ENCODE measurements around the gene LPCAT2. TPM values are rescaled to one million over a fixed set of nuclear protein-coding genes. Genes with fewer than 3 reads are reported as not detected.

LPCAT2 gene
- total and polyA plus RNA-seq, 2 donors (not counting 3 experiments of a cell fraction or from before 2014, with no cell fraction given) = 64.5 to 72.9 TPM

GRCh38 chr16:55482056-55482455, 26.8 kb upstream of the LPCAT2 start:
- Histone ChIP-seq H3K79me2 (ENCODE audit: control insufficient read depth, insufficient read depth, low read length) (peaks cover 53% of the 10 kb centered on the region), H3K9me3 (replicated peaks; ENCODE audit: control insufficient read depth, insufficient read depth, low read length) (no peaks in the 10 kb centered on the region), H3K9ac (replicated peaks; ENCODE audit: extremely low read depth, insufficient read depth, low read length) (no peak overlapping the region), H3K4me3 (replicated peaks in 1 of 3; ENCODE audit: insufficient read depth in 1 of 3, low read depth in 1 of 3, low read length in 3 of 3) (no peak overlapping the region), H2AFZ (ENCODE audit: low read depth, low read length) (no peak overlapping the region), H3K4me2 (ENCODE audit: insufficient read depth, low read length) (peak overlapping the region; percentile 75), H4K20me1 (replicated peaks; ENCODE audit: control insufficient read depth, extremely low read depth, insufficient read depth, low read length) (peaks cover 4% of the 10 kb centered on the region), H3K27ac (ENCODE audit: insufficient read depth, low read depth, low read length) (no peak overlapping the region), H3K4me1 (ENCODE audit: control insufficient read depth, extremely low read depth, insufficient read depth, low read length) (peaks cover 24% of the 10 kb centered on the region), H3K9me1 (replicated peaks; ENCODE audit: control insufficient read depth, extremely low read depth, insufficient read depth, low read length) (no peaks in the 10 kb centered on the region), H3K27me3 (ENCODE audit: control insufficient read depth in 2 of 2, insufficient read depth in 2 of 2, low read length in 2 of 2) (no peaks in the 10 kb centered on the region), H3K36me3 (ENCODE audit: control insufficient read depth in 2 of 2, extremely low read depth in 1 of 2, insufficient read depth in 2 of 2, low read length in 2 of 2) (peaks cover 38 to 41% of the 10 kb centered on the region in 2 experiments)
- no peak for DNase-seq (ENCODE audit: low read depth, low spot score)
- dilution Hi-C loops (cut with MboI; ENCODE audit: extremely low pct_ligation_motif_present, low sequenced_read_pairs) (no loop called here), intact Hi-C loops (cut with micrococcal nuclease) (no loop called here)
- ChIA-PET POLR2A (no interaction called here), CTCF (no interaction called here)
- TF ChIP-seq GATA2 (IDR thresholded peaks at IDR 0.05; ENCODE audit: insufficient read depth, insufficient read length, low read depth, low read length) (no peak), EZH2 (IDR thresholded peaks at IDR 0.05; ENCODE audit: borderline replicate concordance, low read depth, low read length, severe bottlenecking) (no peak)
- FAIRE-seq = peak; percentile 46
- no TSS peak for BruUV-seq (replicated peaks)

- Histone ChIP-seq H3K9ac (replicated peaks; ENCODE audit: extremely low read depth, insufficient read depth, low read length) (no peak overlapping the region), H3K27ac (ENCODE audit: insufficient read depth, low read depth, low read length) (peak overlapping the region; percentile 63), H3K4me2 (ENCODE audit: insufficient read depth, low read length) (no peak overlapping the region), H3K9me3 (replicated peaks; ENCODE audit: control insufficient read depth, insufficient read depth, low read length) (no peaks in the 10 kb centered on the region), H3K4me3 (replicated peaks in 1 of 3; ENCODE audit: insufficient read depth in 1 of 3, low read depth in 1 of 3, low read length in 3 of 3) (no peak overlapping the region), H3K4me1 (ENCODE audit: control insufficient read depth, extremely low read depth, insufficient read depth, low read length) (peaks cover 25% of the 10 kb centered on the region), H4K20me1 (replicated peaks; ENCODE audit: control insufficient read depth, extremely low read depth, insufficient read depth, low read length) (peaks cover under 1% of the 10 kb centered on the region), H3K9me1 (replicated peaks; ENCODE audit: control insufficient read depth, extremely low read depth, insufficient read depth, low read length) (no peaks in the 10 kb centered on the region), H3K36me3 (ENCODE audit: control insufficient read depth in 2 of 2, extremely low read depth in 1 of 2, insufficient read depth in 2 of 2, low read length in 2 of 2) (peaks cover 62 to 80% of the 10 kb centered on the region in 2 experiments), H3K27me3 (ENCODE audit: control insufficient read depth in 2 of 2, insufficient read depth in 2 of 2, low read length in 2 of 2) (no peaks in the 10 kb centered on the region), H3K79me2 (ENCODE audit: control insufficient read depth, insufficient read depth, low read length) (peaks cover 24% of the 10 kb centered on the region), H2AFZ (ENCODE audit: low read depth, low read length) (no peak overlapping the region)
- FAIRE-seq = no peak
- intact Hi-C loops (cut with micrococcal nuclease) = no loop called here
- TF ChIP-seq POLR2A (IDR thresholded peaks at IDR 0.05; ENCODE audit: low read depth, low read length) (no peak), JUN (IDR thresholded peaks at IDR 0.05; ENCODE audit: borderline replicate concordance, insufficient read depth, insufficient read length, low read depth) (no peak), CTCF (IDR thresholded peaks at IDR 0.05; ENCODE audit: extremely low read depth in 1 of 2, insufficient read depth in 1 of 2, low read depth in 1 of 2, low read length in 2 of 2) (no peak), MYC (IDR thresholded peaks at IDR 0.05; ENCODE audit: low read depth, low read length) (no peak), MAX (IDR thresholded peaks at IDR 0.05; ENCODE audit: insufficient read depth, insufficient read length) (no peak), FOS (IDR thresholded peaks at IDR 0.05; ENCODE audit: borderline replicate concordance, insufficient read depth, low read length) (no peak), GATA2 (IDR thresholded peaks at IDR 0.05; ENCODE audit: insufficient read depth, insufficient read length, low read depth, low read length) (no peak), POLR2AphosphoS5 (IDR thresholded peaks at IDR 0.05; ENCODE audit: insufficient read depth, low read depth, low read length) (no peak), EZH2 (IDR thresholded peaks at IDR 0.05; ENCODE audit: borderline replicate concordance, low read depth, low read length, severe bottlenecking) (no peak)
- no peak for DNase-seq (ENCODE audit: low read depth, low spot score)
- no TSS peak for BruUV-seq (replicated peaks)
- ChIA-PET POLR2A (no interaction called here), CTCF (no interaction called here)
- dilution Hi-C loops (cut with MboI; ENCODE audit: extremely low pct_ligation_motif_present, low sequenced_read_pairs) = no loop called here
Measured at GRCh38 chr16:55487048-55487803, 21.6 kb upstream of the LPCAT2 start.
